Transverse colon (tissue), 4 donors: ENCODE data around the gene CACNA1C. TPM values are rescaled to one million over a fixed set of nuclear protein-coding genes. Genes with fewer than 3 reads are reported as not detected.

Experiments
- DNase-seq: peaks from one replicate; pipeline ENCODE4 v3.0.0-alpha.2; 2019
- H3K27ac ChIP-seq, 4 donors: fragments of 200-600 bp; sonication (generic); 2 replicates each; pipeline ENCODE4 v1.5.1; 2016 to 2018; ENCODE audit warnings: inconsistent platforms in 4 of 4
- H3K27me3 ChIP-seq: fragments of 200-600 bp; sonication (generic); 2 replicates; pipeline ENCODE4 v1.5.1; 2017; ENCODE audit warnings: inconsistent platforms
- H3K36me3 ChIP-seq, 4 donors: fragments of 200-600 bp; sonication (generic); 2 replicates each; pipeline ENCODE4 v1.5.1; 2017 to 2019; ENCODE audit warnings: inconsistent platforms in 4 of 4
- H3K4me1 ChIP-seq, 4 donors: fragments of 200-600 bp; sonication (generic); 2 replicates each; pipeline ENCODE4 v1.5.1; 2017 to 2020; ENCODE audit warnings: inconsistent platforms in 4 of 4
- H3K4me3 ChIP-seq, 4 donors: fragments of 200-600 bp; sonication (generic); 1 replicate in 1 of 4; 2 replicates in 3 of 4; pipeline versions ENCODE4 v1.5.1 to v1.6.1; 2017 to 2019; ENCODE audit warnings: inconsistent platforms in 4 of 4
- H3K9me3 ChIP-seq, 2 donors: fragments of 200-600 bp; sonication (generic); 2 replicates each; pipeline ENCODE4 v1.5.1; 2017 to 2019; ENCODE audit warnings: inconsistent platforms in 2 of 2
- CTCF ChIP-seq, 5 experiments: fragments of 200-600 bp in 3 of 5; fragments of 450-650 bp in 2 of 5; sonication (generic) in 3 of 5; IDR thresholded peaks; 1 replicate in 2 of 5; 2 replicates in 3 of 5; pipeline ENCODE4 v1.5.1; 2016 to 2017; ENCODE audit warnings: antibody characterized with exemption in 5 of 5, inconsistent platforms in 3 of 5, mild to moderate bottlenecking in 2 of 5, moderate library complexity in 1 of 5
- EP300 ChIP-seq: sonication (generic); formaldehyde crosslinking; IDR thresholded peaks from one replicate; pipeline ENCODE4 v1.6.1; 2017; ENCODE audit warnings: antibody characterized with exemption, low read depth
- POLR2A ChIP-seq: fragments of 450-650 bp; IDR thresholded peaks from one replicate; pipeline ENCODE4 v1.6.1; 2016; ENCODE audit warnings: antibody characterized with exemption, mild to moderate bottlenecking, moderate library complexity
- POLR2AphosphoS5 ChIP-seq, 3 donors: sonication (generic); formaldehyde crosslinking; IDR thresholded peaks; one replicate each; pipeline ENCODE4 v1.6.1; 2016; ENCODE audit warnings: antibody characterized with exemption in 3 of 3
- WGBS, 2 donors: methylation state at CpG; one replicate each; pipeline ENCODE4 v1.1.5; 2018; ENCODE audit warnings: low coverage in 1 of 2; 5-methylcytosine and 5-hydroxymethylcytosine counted together
- in situ Hi-C, 4 donors: fragments of 200-750 bp; cut with MboI; loops; one replicate each; pipeline versions ENCODE4 v1.15.0 to v1.15.1; 2017; ENCODE audit warnings: low sequenced_read_pairs in 3 of 4, low pct_ligation_motif_present in 1 of 4, low pct_unique_long_range_greater_than_20kb in 1 of 4
- intact Hi-C: fragments of 100-400 bp; cut with DNase I; formaldehyde crosslinking; loops from one replicate; pipeline ENCODE4 v1.15.1; 2023; ENCODE audit warnings: low total_unique reads
- total RNA-seq, 4 donors: library from RNA; depleted of rRNA; stranded (reverse); fragments of >200 nt; gene quantifications; one replicate each; pipeline ENCODE4 v1.1.0, GENCODE V29; 2016

CACNA1C gene
- total RNA-seq, 4 donors from 2014 or later: 18.8 to 35.2 (median 24.8) TPM

GRCh38 chr12:2687726-2688125 is 634.9 kb downstream of the CACNA1C start:
- no peaks in the 10 kb centered on the region for H3K9me3 ChIP-seq

GRCh38 chr12:2688381-2688931 is 635.7 kb downstream of the CACNA1C start:
- peaks cover 4 to 19% (median 6%) of the 10 kb centered on the region in 4 donors for H3K4me1 ChIP-seq
- in situ Hi-C loops: loop anchor here in 1 of 4 donors (10.0 kb wide), 1 partner anchor 96 kb away; no protein-coding TSS in a partner anchor
- H3K4me3 ChIP-seq: no peak overlapping the region
- TF ChIP-seq EP300 (no peak), POLR2A (no peak), POLR2AphosphoS5 (IDR thresholded peaks at IDR 0.05) (no peak), CTCF (IDR thresholded peaks at IDR 0.05) (no peak)
- no peaks in the 10 kb centered on the region for H3K36me3 ChIP-seq
- no peaks in the 10 kb centered on the region for H3K9me3 ChIP-seq
- no peaks in the 10 kb centered on the region for H3K27me3 ChIP-seq
- no peak for DNase-seq
- no peak overlapping the region for H3K27ac ChIP-seq
- WGBS, 2 donors: 94% methylated on average over 20 of the region's 20 CpGs; no CpG with 5 or more reads in 1 of the 2 donors
- intact Hi-C loops: no loop called here

More at GRCh38 chr12:2687726-2688125, 634.9 kb downstream of the CACNA1C start:
- in situ Hi-C loops (loop anchor here in 1 of 4 donors (10.0 kb wide), 1 partner anchor 97 kb away; no protein-coding TSS in a partner anchor), intact Hi-C loops (no loop called here)
- no peak for DNase-seq
- 93% methylated on average over 7 of the region's 7 CpGs; no CpG with 5 or more reads in 1 of the 2 donors for WGBS, 2 donors
- H3K4me1 ChIP-seq: peaks cover 6 to 24% (median 10%) of the 10 kb centered on the region in 4 donors
- H3K4me3 ChIP-seq: no peak overlapping the region
- H3K27me3 ChIP-seq: no peaks in the 10 kb centered on the region
- H3K27ac ChIP-seq: no peak overlapping the region
- TF ChIP-seq EP300 (no peak), POLR2AphosphoS5 (IDR thresholded peaks at IDR 0.05) (no peak), CTCF (IDR thresholded peaks at IDR 0.05) (no peak), POLR2A (no peak)
- no peaks in the 10 kb centered on the region for H3K36me3 ChIP-seq

DNA sequence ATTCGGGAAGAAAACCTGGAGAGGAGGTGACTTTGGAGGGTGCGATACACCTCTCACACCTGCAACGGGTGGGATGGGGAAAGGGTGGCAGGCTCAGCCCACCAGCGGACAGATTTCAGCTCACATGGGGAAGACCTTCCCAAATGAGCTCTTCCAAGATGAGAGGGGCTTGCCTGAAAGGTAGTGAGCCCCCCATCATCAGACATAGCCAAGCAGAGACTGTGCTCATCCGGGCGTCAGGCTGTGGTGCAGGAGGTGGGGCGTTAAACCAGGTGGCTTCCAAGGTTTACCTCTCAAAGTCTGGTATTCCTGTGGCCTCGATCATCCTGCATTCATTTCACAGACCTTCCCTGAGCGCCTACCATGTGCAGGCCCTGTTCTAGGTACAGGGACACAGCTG is 636.6 kb downstream of the CACNA1C start:
- Histone ChIP-seq H3K27ac (no peak overlapping the region), H3K9me3 (no peaks in the 10 kb centered on the region), H3K4me1 (peaks cover 0 to 14% (median 2%) of the 10 kb centered on the region in 4 donors), H3K27me3 (no peaks in the 10 kb centered on the region), H3K4me3 (no peak overlapping the region), H3K36me3 (no peaks in the 10 kb centered on the region)
- in situ Hi-C loops: loop anchor here in 1 of 4 donors (10.0 kb wide), 1 partner anchor 95 kb away; no protein-coding TSS in a partner anchor
- no peak for TF ChIP-seq POLR2A
- TF ChIP-seq EP300: no peak
- no peak for TF ChIP-seq CTCF (IDR thresholded peaks at IDR 0.05)
- no peak for TF ChIP-seq POLR2AphosphoS5 (IDR thresholded peaks at IDR 0.05)
- no peak for DNase-seq
- 94 to 100% methylated on average over 1 to 9 of the region's 9 CpGs for WGBS, 2 donors
- intact Hi-C loops: no loop called here

- TF ChIP-seq EP300 (no peak), POLR2AphosphoS5 (IDR thresholded peaks at IDR 0.05) (no peak), POLR2A (no peak), CTCF (IDR thresholded peaks at IDR 0.05) (no peak)
- H3K36me3 ChIP-seq: no peaks in the 10 kb centered on the region
- WGBS, 2 donors: 79% methylated on average over 8 of the region's 8 CpGs; no CpG with 5 or more reads in 1 of the 2 donors
These were observed 637.1 kb downstream of the CACNA1C start for GRCh38 chr12:2689879-2690278.

More at GRCh38 chr12:2689879-2690278, 637.1 kb downstream of the CACNA1C start:
- DNase-seq: no peak
- Histone ChIP-seq H3K27me3 (no peaks in the 10 kb centered on the region), H3K4me1 (peaks cover 0 to 14% (median 2%) of the 10 kb centered on the region in 4 donors), H3K4me3 (no peak overlapping the region), H3K9me3 (no peaks in the 10 kb centered on the region), H3K27ac (no peak overlapping the region)
- intact Hi-C loops: no loop called here
- in situ Hi-C loops: loop anchor here in 1 of 4 donors (10.0 kb wide), 1 partner anchor 95 kb away; no protein-coding TSS in a partner anchor
